ENCODE data around the gene JADE1.

- no peak for TF ChIP-seq POLR2A (IDR thresholded peaks at IDR 0.05)
- TF ChIP-seq CTCF (IDR thresholded peaks at IDR 0.05): no peak
- no peak for TF ChIP-seq EP300 (IDR thresholded peaks at IDR 0.05)
- TF ChIP-seq POLR2AphosphoS5 (IDR thresholded peaks at IDR 0.05): no peak
Observed at GRCh38 chr4:128846063-128846462, 36.6 kb downstream of the JADE1 start.

All from suprapubic skin (tissue), 4 donors.